HG02763 (cell line): ENCODE results near the gene BEAN1.
"Not testable (repeated sequence)": the region's sequence is repeated elsewhere in the genome, so short reads cannot be mapped to it uniquely, and the experiment has no call there.

ENCODE experiments used
- ATAC-seq: cut with Tn5 transposase; IDR thresholded peaks from one replicate; pipeline ENCODE4 v1.9.1; 2021; ENCODE audit warnings: mild to moderate bottlenecking, moderate library complexity; ENCODE audit not compliant: unreplicated experiment

Gene BEAN1

GRCh38 chr16:66440271-66440802 lies 13.2 kb downstream of the BEAN1 start:
- ATAC-seq = no peak

GRCh38 chr16:66440970-66441369 lies 13.9 kb downstream of the BEAN1 start:
- no peak for ATAC-seq

DNA sequence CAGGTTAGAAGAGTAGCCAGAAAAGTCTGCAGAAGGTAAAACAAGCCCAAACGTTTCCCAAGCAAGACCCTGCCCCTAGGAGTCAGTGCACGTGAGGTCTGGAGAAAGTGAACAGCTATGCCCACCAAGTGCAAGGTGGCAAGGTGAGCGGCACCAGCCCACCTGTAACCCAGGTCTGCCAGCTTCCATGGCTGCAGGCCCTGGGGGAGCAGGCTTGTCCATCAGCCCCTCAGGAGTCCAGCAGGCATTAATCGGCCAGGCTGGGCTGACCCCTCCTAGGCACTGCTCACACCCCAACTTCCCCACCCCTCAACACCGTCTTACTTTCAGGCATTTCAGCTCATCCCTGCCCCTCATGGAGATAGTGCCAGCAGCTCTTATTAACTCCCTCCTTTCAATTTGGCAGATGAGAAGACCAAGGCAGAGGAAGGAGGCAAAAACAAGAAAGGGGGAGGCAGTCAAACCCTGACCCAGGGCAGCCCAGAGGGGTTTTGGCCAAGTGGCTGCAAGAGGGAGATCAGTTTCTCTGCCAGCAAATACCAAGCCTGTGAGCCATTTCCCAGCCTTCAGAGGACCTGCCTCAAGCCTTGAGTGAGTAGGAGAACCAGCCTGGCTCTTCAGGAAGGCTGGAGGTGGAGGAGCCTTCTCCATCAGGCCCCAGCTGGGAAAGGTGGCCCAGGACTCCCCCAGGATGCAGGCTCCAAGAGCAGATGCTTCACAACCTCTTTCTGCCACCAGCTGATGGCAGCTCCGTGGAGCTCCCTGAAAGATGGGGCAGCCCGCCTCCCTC lies 14.7 kb downstream of the BEAN1 start:
- ATAC-seq = no peak

DNA sequence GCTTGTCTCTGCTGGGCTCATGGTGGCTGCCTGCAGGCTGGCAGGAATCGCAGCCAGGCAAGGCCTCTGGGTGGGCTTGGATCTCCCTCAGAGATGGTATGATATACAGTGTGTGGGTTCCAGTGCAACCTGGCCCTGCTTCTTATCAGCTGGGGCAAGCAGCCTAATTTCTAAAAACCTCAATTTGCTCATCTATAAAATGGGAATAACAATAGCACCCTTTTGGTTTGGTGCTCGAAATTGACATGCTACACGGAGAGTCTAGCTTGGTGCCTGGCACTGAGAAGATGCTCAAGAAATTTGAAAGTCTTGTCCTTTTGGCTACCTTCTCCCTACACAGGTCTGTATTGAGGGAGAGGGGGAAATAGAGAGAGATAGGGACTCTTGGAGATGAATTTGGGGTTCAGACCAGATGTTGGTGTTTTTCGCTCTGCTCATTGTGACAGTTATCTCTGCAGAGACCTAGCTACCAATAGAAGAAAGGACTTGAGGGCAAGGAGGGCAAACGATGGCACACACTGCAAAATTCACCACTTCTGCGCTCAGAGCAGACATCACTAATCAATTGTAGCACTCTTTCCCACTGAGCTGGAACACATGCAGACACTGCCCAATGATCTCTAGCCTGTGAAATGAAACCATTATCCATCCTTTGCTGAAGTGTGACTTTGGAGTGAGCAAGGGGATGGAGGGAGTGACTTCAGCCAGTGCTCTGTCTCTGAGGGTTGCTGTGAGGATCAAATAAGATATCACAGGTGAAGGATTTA lies 15.6 kb downstream of the BEAN1 start:
- ATAC-seq = no peak

DNA sequence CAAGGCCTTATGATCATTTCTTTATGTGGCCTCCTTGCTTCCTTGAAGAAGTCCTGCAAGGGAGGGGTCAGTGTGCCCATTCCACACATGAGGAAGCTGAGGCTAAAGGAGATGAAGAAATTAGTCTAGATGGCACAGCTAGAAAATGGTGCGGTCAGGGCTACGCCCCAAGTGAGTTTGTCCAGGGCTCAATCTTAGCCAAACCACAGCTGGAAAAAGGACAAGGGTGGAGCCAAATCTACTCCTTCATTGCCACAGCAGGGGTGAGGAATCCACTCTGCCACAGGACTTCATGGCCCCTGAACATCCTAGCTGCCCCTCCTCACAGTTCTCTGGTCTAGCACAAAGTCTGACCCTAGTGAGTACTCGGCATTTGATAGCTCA lies 16.2 kb downstream of the BEAN1 start:
- ATAC-seq = no peak

GRCh38 chr16:66444049-66444481 lies 17.0 kb downstream of the BEAN1 start:
- ATAC-seq = no peak

GRCh38 chr16:66446737-66447136 lies 19.6 kb downstream of the BEAN1 start:
- ATAC-seq = no peak

DNA sequence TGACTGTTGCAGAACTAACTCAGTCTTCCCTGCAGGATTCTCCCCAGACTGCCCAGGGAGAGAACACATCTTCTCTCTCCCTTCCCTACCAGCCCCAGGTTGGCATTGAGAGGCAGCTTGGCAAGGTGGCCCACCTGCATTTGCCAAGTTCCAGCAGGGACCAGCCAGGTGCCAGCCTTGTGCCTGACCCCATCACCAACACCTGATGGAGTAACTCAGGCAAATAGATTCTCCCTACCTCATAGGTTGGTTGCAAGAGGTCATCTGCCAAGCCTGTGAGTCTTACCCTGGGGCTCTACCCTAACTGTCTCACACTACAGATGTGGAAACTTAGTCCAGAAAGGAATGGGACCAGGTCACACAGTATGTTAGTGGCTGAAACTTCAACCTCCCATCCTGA lies 20.4 kb downstream of the BEAN1 start:
- ATAC-seq = no peak

- no peak for ATAC-seq
These were observed 24.5 kb downstream of the BEAN1 start for GRCh38 chr16:66451548-66451947.

GRCh38 chr16:66453230-66453629 lies 26.1 kb downstream of the BEAN1 start:
- ATAC-seq = not testable (repeated sequence)

GRCh38 chr16:66454751-66455150 lies 27.7 kb downstream of the BEAN1 start:
- ATAC-seq = no peak

GRCh38 chr16:66455970-66456369 lies 28.9 kb downstream of the BEAN1 start:
- ATAC-seq = no peak

DNA sequence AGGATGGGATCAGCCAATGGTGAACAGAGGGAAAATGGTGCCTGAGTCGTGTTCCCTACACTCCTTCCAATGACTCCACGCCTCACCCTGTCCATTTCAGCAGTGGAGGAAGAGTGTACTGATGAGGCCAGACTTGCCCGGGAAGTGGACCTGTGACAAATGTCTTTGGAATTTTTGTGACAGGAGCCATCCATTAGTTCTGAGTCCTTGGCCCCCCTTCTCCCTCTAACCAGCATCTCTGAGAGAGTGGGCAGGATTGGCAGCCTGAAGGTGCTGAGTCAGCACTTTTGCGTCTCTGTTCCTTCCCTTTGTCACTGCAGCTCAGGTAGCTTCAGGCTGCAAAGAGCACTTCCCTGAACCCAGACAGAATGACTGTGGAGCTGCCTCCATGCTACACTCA lies 30.8 kb downstream of the BEAN1 start:
- ATAC-seq = no peak

- ATAC-seq = no peak
These were observed 31.2 kb downstream of the BEAN1 start for GRCh38 chr16:66458292-66458691.

DNA sequence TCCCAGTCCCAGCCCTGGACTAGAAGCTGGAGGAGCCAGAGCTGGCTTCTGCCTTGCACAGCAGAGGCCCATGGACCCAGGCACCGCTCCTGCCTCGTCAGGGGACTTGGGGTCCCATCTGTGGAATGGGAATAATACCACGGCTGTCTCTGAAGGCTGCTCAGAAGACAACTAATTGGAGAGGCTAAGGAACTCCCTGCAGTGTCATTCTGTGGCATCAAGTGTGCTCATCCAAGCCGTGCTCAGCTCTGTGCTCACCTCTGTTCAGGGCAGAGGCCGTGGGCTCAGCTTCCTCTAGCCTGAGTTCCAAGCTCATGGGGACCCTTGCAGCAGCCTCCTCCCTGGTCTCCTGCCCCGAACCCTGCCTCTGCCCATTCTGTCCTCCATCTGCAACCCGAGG lies 31.8 kb downstream of the BEAN1 start:
- ATAC-seq = no peak

DNA sequence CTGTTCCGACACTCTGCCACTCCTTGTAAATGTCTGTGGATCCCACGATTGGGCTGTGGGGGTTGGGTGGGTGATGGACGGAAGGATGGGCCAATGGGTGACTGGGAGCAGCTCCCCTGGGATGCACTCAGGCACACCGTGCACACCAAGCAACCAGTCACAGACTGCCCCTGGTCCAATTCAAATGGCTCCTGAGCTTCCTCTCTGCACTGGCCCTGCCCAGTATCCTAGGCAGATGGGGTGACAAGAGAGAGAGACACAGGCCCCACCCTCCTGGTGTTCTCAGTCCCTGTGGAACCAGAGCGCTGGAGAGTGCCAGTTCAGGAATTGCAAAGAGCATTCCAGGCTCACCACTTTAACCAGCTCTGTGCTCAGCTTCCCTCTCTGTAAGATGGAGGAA lies 32.8 kb downstream of the BEAN1 start:
- ATAC-seq = no peak

GRCh38 chr16:66460703-66461102 lies 33.6 kb downstream of the BEAN1 start:
- no peak for ATAC-seq

GRCh38 chr16:66462912-66463311 lies 35.8 kb downstream of the BEAN1 start:
- no peak for ATAC-seq

- not testable (repeated sequence) for ATAC-seq
These were observed 38.9 kb downstream of the BEAN1 start for GRCh38 chr16:66465946-66466345.

DNA sequence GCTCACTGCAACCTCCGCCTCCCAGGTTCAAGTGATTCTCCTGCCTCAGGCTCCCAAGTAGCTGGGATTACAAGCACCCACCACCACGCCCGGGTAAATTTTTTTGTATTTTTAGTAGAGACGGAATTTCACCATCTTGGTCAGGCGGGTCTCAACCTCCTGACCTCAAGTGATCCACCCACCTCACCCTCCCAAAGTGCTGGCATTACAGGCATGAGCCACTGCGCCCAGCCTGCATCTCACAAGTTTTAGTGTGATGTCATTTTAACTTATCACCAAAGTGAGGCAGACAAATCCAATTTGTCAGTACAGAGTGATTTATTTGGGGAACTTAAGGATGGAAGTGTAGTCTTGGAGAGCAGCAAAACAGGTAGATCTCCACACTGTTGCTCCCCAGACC lies 39.5 kb downstream of the BEAN1 start:
- not testable (repeated sequence) for ATAC-seq

DNA sequence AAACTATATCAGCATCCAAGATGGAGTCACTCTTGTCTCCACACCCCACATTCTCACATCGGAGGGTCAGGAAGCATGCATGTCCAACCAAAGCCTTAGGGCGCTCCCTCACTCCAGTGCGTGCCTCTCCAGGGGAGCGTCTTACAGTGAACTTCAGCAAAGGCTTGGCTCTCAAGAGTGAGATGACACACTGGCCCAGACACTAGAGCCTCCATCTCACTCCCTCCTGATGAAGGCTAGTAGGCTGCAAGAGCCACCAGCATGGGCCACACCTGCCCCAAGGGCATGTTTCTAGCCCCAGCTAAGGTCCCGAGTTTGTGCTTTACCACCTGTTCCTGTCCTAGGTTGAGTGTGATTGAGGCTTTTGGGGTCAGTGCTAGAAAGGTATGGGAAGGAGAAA lies 40.5 kb downstream of the BEAN1 start:
- no peak for ATAC-seq
